OCI-LY1 (cell line): ENCODE data around the gene ALG1L2.
"Not testable (repeated sequence)": the region's sequence is repeated elsewhere in the genome, so short reads cannot be mapped to it uniquely, and the experiment has no call there.

Experiments used
- H2AFZ ChIP-seq: fragments of 200-600 bp; sonication (generic), shearing (Covaris generic); 2 replicates; pipeline ENCODE4 v1.6.0; 2014; ENCODE audit warnings: antibody characterized with exemption, mild to moderate bottlenecking, low read length
- H3F3A ChIP-seq: fragments of 200-600 bp; sonication (generic), shearing (Covaris generic); 2 replicates; pipeline ENCODE4 v1.6.0; 2014; ENCODE audit warnings: mild to moderate bottlenecking, antibody characterized with exemption, low read length, moderate library complexity; ENCODE audit not compliant: insufficient read depth
- H3K27ac ChIP-seq: fragments of 200-600 bp; sonication (generic); 2 replicates; pipeline ENCODE4 v1.5.1; 2014; ENCODE audit warnings: low read length, mixed run types, mild to moderate bottlenecking, low read depth; ENCODE audit not compliant: poor library complexity, severe bottlenecking
- H3K27me3 ChIP-seq: fragments of 200-600 bp; sonication (generic); 2 replicates; pipeline ENCODE4 v1.6.0; 2014; ENCODE audit warnings: antibody characterized with exemption, mild to moderate bottlenecking, low read length, moderate library complexity; ENCODE audit not compliant: insufficient read depth
- H3K36me3 ChIP-seq: fragments of 200-600 bp; sonication (generic); 2 replicates; pipeline ENCODE4 v1.6.1; 2014; ENCODE audit warnings: mild to moderate bottlenecking, antibody characterized with exemption, low read length, moderate library complexity, mixed read lengths; ENCODE audit not compliant: insufficient read depth
- H3K4me1 ChIP-seq: fragments of 200-600 bp; sonication (generic); 2 replicates; pipeline ENCODE4 v1.5.1; 2014; ENCODE audit warnings: mild to moderate bottlenecking, low read length, moderate library complexity; ENCODE audit not compliant: insufficient read depth, severe bottlenecking
- H3K4me2 ChIP-seq: fragments of 200-600 bp; sonication (generic), shearing (Covaris generic); 2 replicates; pipeline ENCODE4 v1.6.1; 2014; ENCODE audit warnings: low read length
- H3K4me3 ChIP-seq: fragments of 200-600 bp; sonication (generic); 2 replicates; pipeline ENCODE4 v1.5.1; 2014; ENCODE audit warnings: low read length, low read depth, mild to moderate bottlenecking, mixed read lengths; ENCODE audit not compliant: poor library complexity, severe bottlenecking
- H3K79me2 ChIP-seq: fragments of 200-600 bp; shearing (Covaris generic); 2 replicates; pipeline ENCODE4 v1.6.1; 2016; ENCODE audit warnings: mixed run types, low read length, mixed read lengths; ENCODE audit not compliant: insufficient read depth
- H3K9ac ChIP-seq: fragments of 200-600 bp; sonication (generic), shearing (Covaris generic); 2 replicates; pipeline ENCODE4 v1.6.1; 2014; ENCODE audit warnings: mild to moderate bottlenecking, low read length, mixed read lengths
- H3K9me2 ChIP-seq: fragments of 200-600 bp; sonication (generic), shearing (Covaris generic); 2 replicates; pipeline ENCODE4 v1.6.1; 2014; ENCODE audit warnings: low read depth, mild to moderate bottlenecking, low read length, mixed read lengths
- H3K9me3 ChIP-seq: fragments of 200-600 bp; shearing (Covaris generic); 2 replicates; pipeline ENCODE4 v1.6.1; 2014; ENCODE audit warnings: low read length, mixed read lengths
- H4K20me1 ChIP-seq: fragments of 200-600 bp; sonication (generic), shearing (Covaris generic); 2 replicates; pipeline ENCODE4 v1.6.0; 2016; ENCODE audit warnings: mild to moderate bottlenecking, low read length; ENCODE audit not compliant: insufficient read depth
- CTCF ChIP-seq: fragments of 200-600 bp; sonication (generic), shearing (Covaris generic); IDR thresholded peaks from 2 replicates; pipeline ENCODE4 v1.5.1; 2017; ENCODE audit warnings: mild to moderate bottlenecking, antibody characterized with exemption, low read length, moderate library complexity, mixed read lengths
- EZH2 ChIP-seq: fragments of 200-600 bp; sonication (generic), shearing (Covaris generic); IDR thresholded peaks from 2 replicates; pipeline ENCODE4 v1.8.0; 2017; ENCODE audit warnings: borderline replicate concordance, mixed run types, mild to moderate bottlenecking, antibody characterized with exemption, low read length, moderate library complexity, mixed read lengths

ALG1L2 gene

GRCh38 chr3:130117933-130118332 is 36.3 kb downstream of the ALG1L2 start:
- no peaks in the 10 kb centered on the region for H3K4me1 ChIP-seq
- no peaks in the 10 kb centered on the region for H3K36me3 ChIP-seq
- no peaks in the 10 kb centered on the region for H3K9me3 ChIP-seq
- no peaks in the 10 kb centered on the region for H3K27me3 ChIP-seq
- no peak overlapping the region for H2AFZ ChIP-seq
- H3K9ac ChIP-seq = no peak overlapping the region
- no peak overlapping the region for H3K4me2 ChIP-seq
- H4K20me1 ChIP-seq = no peaks in the 10 kb centered on the region
- H3K9me2 ChIP-seq = no peaks in the 10 kb centered on the region
- no peaks in the 10 kb centered on the region for H3F3A ChIP-seq
- no peaks in the 10 kb centered on the region for H3K79me2 ChIP-seq
- H3K4me3 ChIP-seq = no peak overlapping the region
- TF ChIP-seq CTCF (no peak), EZH2 (no peak)
- H3K27ac ChIP-seq = no peak overlapping the region

- not testable (repeated sequence) for H3K4me2 ChIP-seq, H3K27me3 ChIP-seq, H3K4me1 ChIP-seq, H3K4me3 ChIP-seq, H3K9me3 ChIP-seq, H3K36me3 ChIP-seq, H3F3A ChIP-seq, H3K79me2 ChIP-seq, H3K9me2 ChIP-seq, H2AFZ ChIP-seq, H4K20me1 ChIP-seq, H3K27ac ChIP-seq, H3K9ac ChIP-seq
Measured at GRCh38 chr3:130119824-130120223, 38.2 kb downstream of the ALG1L2 start.

- not testable (repeated sequence) for H3F3A ChIP-seq, H3K4me1 ChIP-seq, H3K4me2 ChIP-seq, H3K79me2 ChIP-seq, H3K4me3 ChIP-seq, H3K36me3 ChIP-seq, H3K9ac ChIP-seq, H3K27ac ChIP-seq, H3K9me3 ChIP-seq, H4K20me1 ChIP-seq, H3K27me3 ChIP-seq, H3K9me2 ChIP-seq, H2AFZ ChIP-seq
Measured at GRCh38 chr3:130120291-130120690, 38.7 kb downstream of the ALG1L2 start.

- not testable (repeated sequence) for H3K79me2 ChIP-seq, H2AFZ ChIP-seq, H3K4me1 ChIP-seq, H3K9me2 ChIP-seq, H3K27me3 ChIP-seq, H4K20me1 ChIP-seq, H3K4me3 ChIP-seq, H3K9me3 ChIP-seq, H3K4me2 ChIP-seq, H3K9ac ChIP-seq, H3F3A ChIP-seq, H3K36me3 ChIP-seq, H3K27ac ChIP-seq
Measured at GRCh38 chr3:130122891-130123775, 41.5 kb downstream of the ALG1L2 start.

- not testable (repeated sequence) for H3K27ac ChIP-seq, H3K9ac ChIP-seq, H3K36me3 ChIP-seq, H3K4me1 ChIP-seq, H3K9me2 ChIP-seq, H3K4me2 ChIP-seq, H3K9me3 ChIP-seq, H2AFZ ChIP-seq, H3K4me3 ChIP-seq, H4K20me1 ChIP-seq, H3K27me3 ChIP-seq, H3K79me2 ChIP-seq, H3F3A ChIP-seq
Measured at GRCh38 chr3:130125406-130125805, 43.8 kb downstream of the ALG1L2 start.

GRCh38 chr3:130136337-130136736 is 54.7 kb downstream of the ALG1L2 start:
- not testable (repeated sequence) for H3K9ac ChIP-seq, H3F3A ChIP-seq, H3K4me2 ChIP-seq, H3K9me3 ChIP-seq, H3K4me3 ChIP-seq, H3K9me2 ChIP-seq, H3K79me2 ChIP-seq, H3K27me3 ChIP-seq, H4K20me1 ChIP-seq, H3K4me1 ChIP-seq, H2AFZ ChIP-seq, H3K36me3 ChIP-seq, H3K27ac ChIP-seq

GRCh38 chr3:130137685-130138084 is 56.1 kb downstream of the ALG1L2 start:
- not testable (repeated sequence) for H3K4me3 ChIP-seq, H3K9me3 ChIP-seq, H2AFZ ChIP-seq, H4K20me1 ChIP-seq, H3K79me2 ChIP-seq, H3K36me3 ChIP-seq, H3K27ac ChIP-seq, H3K4me1 ChIP-seq, H3K9ac ChIP-seq, H3K27me3 ChIP-seq, H3F3A ChIP-seq, H3K9me2 ChIP-seq, H3K4me2 ChIP-seq
